GM19240 (cell line): ENCODE data around the gene OLA1.

Experiments
- DNase-seq: peaks from one replicate; pipeline ENCODE4 v3.0.0; 2011; ENCODE audit warnings: low spot score; ENCODE audit not compliant: insufficient read length

The OLA1 gene

DNA sequence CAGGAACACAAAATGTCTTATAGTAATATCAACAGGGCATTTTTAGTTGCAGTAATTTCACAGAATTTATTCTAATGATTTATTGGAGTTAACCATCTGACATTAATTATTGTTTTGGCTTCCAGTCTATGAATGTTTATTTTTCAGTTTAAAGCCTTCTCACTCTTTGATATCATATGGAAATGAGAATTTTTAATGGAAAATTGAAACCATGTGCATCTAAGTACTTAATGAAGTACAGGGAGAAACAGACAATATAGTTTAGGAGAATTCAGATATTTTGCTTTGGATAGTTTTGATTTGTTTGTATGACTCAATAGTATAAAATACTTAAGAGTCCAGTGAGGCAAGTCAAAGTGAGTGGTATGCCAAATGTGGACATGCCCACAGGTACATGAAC lies 126.1 kb downstream of the OLA1 start:
- DNase-seq, result no peak

DNA sequence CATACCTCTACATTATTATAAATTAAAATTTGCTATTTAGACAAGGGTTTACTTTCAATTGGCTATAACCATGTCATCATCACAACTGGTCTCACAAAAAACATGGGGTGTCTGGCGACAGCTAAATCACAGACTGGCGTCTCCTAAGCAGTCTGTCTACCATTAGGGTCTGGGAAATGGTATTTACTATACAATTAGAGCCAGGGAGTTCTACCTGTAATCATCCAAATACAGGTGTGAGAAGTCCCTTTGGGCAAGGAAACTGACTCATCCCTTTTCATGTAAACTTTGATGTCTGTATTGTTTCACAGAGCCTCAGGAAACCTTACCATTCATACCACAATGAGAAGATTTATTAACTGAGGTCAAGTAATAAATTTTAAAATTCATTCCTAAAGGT lies 126.7 kb downstream of the OLA1 start:
- no peak for DNase-seq

DNA sequence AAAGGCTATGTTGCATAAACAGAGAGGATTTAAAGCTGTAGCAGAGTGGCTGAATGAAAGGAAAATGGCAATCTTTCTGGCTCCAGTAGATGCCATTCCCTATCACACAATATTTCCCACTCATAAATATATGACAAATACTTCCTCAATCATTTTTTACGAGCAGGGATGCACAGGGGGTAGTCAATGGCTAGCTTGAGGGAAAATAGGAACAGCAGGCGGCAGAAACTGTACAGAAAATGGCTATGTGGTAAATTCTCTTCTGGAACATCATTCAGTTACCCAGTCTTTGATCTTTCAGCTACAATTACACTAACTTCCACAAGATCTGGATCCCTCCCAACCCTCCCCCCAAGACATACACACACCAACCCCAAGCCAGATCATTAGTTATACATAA lies 127.2 kb downstream of the OLA1 start:
- DNase-seq, result no peak

DNA sequence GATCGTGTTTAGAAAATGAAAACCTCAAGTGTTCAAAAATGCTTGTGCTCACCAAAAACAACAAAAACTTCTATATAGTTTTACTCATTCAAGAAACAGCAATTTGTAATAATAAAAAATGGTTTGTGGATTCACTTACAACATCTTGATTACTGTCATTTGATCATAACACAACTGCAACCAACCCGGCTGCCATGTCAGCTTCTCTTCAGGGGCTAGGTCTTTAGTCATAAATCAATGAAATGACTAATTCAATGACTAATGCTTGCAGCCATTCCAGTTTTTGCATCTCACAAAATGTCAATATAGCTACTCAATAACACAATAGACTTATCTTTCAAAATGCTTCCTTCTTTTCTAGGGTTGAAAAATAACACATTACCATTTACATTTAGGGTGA lies 128.0 kb downstream of the OLA1 start:
- no peak for DNase-seq

DNA sequence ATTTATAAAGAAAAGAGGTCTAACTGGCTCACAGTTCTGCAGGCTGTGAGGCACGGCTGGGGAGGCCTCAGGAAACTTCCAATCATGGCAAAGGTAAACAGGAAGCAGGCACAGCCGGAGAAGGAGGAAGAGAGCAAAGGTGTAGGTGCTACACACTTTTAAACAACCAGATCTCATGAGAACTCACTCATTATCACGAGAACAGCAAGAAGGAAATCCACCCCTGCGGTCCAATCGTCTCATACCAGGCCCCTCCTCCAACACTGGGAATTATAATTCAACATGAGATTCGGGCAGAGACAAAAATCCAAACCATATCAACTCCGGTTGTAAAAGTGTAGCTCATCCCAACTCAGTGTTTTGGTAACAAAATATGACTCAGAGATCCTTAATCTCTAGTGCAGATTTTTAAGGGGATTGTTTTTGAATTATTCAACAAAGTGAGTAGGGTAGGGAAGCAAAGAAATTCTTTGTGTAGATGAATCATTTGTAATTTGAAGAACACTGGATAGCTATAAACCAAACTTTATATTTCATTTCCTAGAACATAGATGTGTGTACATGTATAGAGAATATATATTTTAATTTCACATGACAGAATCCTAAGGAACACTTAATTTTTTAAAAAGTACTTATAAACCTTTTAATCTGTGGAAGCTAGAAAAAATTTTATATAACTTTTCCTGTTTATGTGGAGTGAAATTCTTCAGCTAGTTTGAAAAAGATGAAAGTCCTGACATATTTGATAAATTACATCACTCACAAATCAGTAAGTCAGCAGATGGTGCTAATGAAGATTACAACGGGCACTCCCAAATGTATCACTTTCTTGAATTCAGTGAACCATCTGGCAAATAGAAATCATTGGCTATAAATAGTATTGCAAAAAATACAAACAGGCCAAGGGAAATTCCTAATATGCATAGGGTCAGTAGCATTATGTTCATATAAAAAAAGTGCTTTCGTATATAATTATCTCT lies 130.1 kb downstream of the OLA1 start:
- no peak for DNase-seq

DNA sequence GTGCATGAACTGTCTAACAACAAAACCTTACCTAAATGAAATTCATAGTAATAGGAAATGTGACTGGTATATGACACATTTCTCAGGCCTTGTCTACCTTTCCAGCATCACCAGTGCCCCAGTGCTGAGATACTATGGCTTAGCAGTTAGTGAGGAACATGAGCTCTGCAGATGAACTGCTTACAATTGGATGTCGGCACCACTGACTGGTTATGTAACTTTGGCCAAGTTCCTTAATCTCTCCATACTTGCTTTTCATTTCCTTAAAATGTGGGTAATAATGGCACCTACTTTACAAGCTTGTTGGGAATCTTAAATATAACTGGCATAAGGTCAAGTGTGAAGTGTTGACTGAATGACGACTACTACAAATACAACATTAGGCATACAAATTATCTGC lies 136.3 kb downstream of the OLA1 start:
- DNase-seq, result no peak

DNA sequence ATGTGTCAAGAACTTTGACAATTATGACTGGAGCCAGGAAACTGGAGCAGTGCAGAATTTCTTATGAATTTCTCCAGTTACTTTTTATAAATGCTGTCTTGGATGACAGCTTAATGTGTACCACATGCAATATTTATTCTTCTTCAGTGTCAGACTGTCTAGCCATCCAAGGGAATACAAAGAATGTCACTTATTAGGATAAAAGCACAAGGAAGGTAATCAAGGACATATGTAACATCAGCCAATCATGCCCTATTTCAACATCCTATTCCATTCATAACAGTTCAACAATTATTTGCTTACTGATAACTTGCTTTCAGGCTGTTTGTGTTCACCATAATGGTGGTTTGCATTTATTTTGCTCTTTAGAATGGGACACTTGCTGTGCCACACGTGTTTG lies 139.8 kb downstream of the OLA1 start:
- no peak for DNase-seq

DNA sequence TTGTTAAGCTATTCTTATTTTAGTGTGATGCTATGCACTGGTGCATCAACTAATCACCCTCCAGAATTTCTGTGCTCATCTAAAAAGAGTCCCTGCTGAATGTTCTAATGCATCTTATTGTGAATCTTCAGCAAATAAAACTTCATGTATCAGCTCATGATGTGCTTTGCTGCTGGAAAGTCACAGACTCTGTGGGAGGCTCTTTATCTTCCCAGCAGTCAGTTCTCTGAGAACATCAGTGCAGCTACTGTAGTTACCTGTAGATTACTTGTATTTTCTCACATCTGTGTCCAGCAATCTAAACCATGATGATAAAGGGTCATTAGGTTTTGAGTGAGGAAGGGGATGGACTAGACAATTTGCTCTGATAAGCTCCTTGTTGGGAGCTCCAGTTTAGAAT lies 141.6 kb downstream of the OLA1 start:
- no peak for DNase-seq

DNA sequence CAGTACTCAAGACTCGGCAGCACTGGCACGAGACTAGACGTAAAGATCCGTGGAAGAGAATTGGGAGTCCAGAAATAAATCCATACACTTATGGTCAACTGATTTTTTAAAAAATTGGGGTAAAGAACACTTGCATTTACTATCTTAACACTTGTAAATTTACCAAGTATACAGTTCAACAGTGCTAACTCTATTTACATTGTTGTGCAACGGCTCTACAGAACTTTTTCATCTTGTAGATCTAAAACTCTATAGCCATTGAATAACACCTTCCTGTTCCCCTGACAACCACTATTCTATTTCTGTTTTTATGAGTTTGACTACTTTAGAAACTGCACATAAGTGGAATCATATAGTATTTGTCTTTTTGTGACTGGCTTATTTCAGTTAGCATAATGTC lies 153.8 kb downstream of the OLA1 start:
- DNase-seq, result no peak

DNA sequence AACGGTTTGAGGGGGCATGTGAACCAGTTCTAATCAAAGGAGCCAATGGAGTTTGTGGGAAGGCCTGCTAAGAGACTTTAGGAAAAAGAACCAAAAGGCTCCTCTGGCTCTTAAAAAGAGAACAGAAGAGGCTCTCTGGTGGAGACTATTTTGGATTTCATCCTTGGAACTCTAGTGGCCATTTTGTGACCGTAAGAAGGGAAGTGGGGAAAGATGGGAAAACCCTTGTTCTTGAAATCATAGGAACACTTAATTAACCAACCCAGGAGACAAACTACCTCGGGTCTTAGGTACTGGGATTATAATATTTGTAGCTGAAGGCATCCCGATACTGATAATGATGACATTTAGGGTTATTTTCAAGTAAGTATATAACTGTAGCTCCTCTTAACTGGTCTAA lies 157.9 kb downstream of the OLA1 start:
- DNase-seq, result no peak

DNA sequence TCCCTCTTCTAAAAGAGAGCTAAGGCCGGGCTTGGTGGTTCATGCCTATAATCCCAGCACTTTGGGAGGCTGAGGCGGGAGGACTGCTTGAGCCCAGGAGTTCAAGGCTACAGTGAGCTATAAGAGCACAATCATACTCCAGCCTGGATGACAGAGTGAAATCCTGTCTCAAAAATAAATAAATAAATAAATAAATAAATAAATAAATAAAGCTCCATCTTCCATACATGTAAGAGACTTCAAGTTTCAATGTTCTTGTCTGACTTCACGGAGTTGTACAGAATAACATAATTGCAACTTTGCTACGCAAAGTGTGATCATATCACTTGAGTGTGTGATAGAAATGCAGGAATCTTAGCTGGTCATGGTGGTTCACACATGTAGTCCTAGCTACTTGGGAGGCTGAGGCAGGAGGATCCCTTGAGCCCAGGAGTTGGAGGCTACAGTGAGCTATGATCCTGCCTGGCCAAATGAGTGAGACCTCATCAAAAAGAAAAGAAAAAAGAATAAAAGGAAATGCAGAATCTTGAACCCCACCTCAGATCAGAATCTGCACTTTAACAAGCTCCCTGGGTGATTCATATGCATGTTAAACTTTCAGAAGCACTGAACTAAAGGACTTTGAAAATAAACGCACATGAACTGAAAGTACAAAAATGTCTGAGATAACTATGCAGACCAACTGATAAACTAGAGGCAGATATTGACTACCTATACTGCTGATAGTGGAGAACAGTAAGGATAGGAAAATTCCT lies 159.4 kb downstream of the OLA1 start:
- DNase-seq, result no peak

DNA sequence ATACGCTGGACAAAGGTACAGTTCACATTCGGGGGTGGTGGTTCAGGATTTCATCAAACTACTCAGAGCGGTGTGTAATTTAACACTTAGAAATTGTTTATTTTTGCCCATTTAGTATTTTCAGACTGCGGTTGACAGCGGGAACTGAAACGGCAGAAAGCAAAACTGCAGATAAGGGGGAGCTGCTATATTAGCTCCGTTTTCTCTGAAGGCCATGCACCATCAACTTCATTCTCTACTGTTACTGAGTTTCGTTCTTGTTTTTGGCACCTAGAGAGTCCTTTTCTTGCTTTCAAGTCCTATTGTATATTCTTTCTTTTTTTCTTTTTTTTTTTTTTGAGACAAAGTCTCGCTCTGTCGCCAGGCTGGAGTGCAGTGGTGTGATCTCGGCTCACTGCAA lies 161.6 kb downstream of the OLA1 start:
- DNase-seq, result no peak

DNA sequence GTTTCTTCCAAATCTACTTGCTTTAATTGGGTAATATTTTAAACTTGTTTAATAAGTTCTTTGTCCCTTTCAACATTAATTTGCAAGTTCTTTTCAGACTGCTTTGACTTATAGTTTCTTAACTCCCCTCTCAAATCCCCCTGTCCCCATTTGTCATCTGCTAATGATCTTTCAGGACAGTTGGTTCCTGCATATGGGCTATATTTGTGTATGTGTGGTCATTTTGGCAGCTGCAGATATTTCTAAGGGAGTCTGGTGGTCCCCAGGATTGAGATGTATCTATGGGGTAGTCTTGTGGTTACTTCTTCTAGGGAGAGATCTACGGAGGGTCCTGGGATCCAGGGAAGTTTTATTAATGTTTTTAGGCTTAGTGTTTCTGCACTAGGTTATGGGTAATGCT lies 162.6 kb downstream of the OLA1 start:
- no peak for DNase-seq

DNA sequence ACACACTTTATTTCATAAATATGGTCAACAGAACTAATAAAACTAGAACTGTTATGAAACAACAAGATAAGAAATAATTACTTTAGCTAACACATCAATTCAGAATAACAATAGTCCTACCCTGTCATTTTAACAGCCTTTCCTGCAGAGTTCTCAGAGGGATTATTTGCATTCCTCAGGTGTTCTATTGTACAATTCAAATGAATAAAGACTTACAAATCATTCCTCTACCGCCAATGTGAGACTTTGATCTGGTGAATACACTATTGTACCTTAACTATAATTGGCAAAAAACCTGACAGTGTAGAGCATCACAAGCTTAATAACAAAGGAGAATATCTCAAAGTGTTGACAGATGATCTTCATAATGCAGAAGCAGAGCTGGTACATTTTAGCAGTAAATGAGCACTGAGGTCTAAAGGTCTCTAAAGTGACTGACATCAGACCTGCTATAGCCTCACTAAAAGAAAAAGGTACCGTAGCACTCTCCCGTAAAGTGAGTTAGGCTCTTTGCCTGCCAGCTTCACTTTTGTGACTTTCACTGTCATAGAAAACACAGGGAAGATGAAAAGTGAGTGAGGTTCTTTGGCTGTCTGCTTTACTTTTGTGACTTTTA lies 164.4 kb downstream of the OLA1 start:
- DNase-seq, result no peak

DNA sequence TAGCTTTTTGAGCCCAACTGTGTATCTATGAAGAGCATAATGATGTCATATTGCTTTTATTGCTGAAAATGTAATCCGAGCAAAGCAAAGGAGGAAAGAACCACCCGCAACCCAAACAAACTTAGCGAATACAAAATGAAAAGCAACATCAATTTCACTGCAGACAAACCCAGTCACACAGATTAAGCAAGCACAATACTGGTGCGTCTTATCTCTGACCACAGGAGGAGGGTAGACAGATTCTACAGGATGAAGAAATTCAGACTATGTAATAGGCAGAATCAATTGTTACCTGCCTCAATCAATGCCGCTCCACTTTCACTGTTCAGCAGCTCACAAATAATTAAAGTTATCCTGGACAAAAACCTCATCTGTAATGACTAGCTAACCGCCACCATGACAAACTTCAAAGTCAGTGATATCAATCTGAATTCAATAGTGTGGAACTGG lies 167.6 kb downstream of the OLA1 start:
- no peak for DNase-seq

DNA sequence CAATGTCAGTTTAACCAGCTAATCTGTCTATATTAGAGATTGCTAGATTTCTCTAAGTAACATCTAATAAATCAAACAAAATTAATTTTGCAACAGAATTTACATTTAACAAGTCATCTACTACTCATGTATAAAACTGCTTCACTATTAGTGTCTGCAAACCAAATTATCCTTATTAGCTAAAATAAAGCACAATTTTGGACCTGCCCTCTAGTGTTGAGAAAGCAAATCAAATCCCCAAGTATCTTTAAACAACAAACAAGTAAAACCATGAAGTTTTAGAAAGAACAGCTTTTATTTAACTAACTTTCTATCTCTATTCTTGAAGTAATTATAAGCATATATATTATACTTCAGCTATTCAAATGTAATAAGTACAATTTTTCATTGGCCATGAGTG lies 170.1 kb downstream of the OLA1 start:
- no peak for DNase-seq

DNA sequence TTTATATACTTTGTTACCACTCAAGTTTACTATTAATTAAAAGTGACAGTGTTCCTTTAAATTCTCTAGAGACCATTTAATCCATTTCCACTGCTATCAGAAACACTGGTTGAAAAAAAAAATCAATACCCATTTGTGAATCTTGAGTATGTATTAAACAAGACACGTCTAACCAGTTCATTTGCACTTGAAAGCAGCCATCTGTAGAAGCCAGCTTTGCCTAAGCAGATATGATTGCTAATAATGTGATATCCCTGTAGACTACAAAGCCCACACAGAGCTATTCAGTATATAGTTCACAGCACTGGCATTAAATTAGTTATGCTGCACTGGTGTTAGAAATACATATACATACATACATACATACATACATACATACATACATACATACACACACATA lies 171.4 kb downstream of the OLA1 start:
- DNase-seq, result no peak

DNA sequence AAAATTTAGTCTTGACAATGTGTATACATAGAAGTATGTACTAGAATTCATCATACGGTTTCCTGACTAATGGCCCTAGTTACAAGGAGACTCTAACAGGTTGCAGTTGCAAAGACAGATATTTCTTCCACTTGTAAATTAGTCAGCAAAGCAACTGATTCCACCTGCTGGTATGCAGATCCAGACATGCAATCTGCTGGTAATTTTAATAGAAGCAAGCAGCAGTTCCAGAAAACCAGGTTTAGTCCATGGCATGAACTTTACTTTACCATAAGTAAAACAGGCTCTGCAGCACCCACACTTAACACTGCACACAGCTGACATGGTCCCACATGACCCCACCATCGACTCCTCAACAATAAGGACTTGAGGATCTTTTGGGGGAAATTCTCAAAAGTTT lies 172.3 kb downstream of the OLA1 start:
- no peak for DNase-seq

DNA sequence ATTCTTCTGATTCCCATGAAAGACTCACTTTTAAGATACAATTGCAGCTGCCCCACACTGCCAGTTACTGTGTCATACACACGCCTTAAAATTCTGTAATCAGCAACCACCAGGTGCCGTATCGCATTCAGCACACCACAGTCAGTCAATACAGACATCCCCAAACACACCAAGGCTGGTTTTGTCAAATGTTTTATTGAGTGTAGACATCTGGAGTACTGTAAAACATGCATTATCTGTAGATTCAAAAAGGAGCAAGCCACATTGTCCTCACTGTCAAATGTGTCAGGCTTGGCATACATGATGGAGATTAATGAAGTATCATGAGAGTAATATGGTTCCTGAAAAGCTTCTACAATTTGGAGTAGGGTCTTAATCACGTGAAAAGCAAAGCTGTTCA lies 173.5 kb downstream of the OLA1 start:
- no peak for DNase-seq

DNA sequence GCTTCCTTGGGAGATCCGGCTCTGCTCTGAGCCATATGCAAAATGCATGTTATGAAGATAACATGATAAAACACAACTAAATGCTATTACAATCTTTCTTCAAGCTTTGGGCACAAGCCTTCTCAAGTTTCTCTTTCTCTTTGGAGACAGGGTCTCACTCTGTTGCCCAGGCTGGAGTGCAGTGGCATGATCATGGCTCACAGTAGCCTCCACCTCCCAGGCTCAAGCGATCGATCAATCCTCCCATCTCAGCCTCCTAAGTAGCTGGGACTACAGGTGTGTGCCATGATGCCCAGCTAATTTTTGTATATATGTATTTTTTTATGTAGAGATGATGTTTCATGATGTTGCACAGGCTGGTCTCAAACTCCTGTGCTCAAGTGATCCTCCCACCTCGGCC lies 175.5 kb downstream of the OLA1 start:
- DNase-seq, result no peak

DNA sequence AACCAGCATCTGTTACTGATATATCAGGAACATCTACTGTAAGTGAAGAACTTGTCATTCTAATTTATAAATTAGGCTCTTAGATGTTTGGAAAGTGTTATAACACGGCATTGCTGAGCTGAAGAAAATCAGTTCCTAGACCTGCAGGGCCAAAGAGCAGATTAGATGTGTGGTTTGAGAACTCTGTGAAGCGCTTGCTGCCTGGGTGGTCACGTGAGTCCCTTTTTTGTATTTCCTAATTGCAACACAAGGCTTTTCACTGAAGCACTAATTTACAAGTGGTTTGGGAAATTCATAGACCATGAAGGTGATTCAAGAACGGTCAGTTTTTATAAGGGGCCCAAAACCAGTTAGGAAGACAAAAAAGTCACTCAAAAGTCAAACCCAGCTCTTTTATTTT lies 176.3 kb downstream of the OLA1 start:
- no peak for DNase-seq

DNA sequence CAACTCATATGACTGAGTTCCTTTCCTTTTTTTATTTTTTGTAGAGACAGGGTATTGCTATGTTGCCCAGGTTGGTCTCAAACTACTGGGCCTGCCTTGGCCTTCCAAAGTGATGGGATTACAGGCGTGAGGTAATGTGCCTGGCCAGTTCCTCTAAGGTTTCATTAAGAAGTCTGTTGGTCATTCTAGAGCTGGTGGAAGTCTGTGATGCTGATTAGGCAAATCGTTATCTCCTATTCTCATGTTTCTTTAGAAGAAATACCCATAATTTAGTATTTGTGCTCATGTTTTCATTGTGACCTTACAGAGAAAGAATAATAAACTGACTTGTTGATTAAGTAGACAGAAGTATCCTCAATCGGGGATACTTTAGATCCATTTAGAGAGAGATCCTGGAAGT lies 177.0 kb downstream of the OLA1 start:
- no peak for DNase-seq
